BJ (cell line): ENCODE measurements around the gene CCR3. TPM values are rescaled to one million over a fixed set of nuclear protein-coding genes. Genes with fewer than 3 reads are reported as not detected.

ENCODE experiments used
- CTCF ChIA-PET: fragments of 350-600 bp; formaldehyde crosslinking; extraction: SDS; loops from one replicate; lab custom pipeline; 2021; ENCODE audit warnings: antibody characterized with exemption, inconsistent platforms; lab: Yijun Ruan, JAX
- POLR2A ChIA-PET: fragments of 300-600 bp; sonication (Branson Sonifier 250); formaldehyde crosslinking; extraction: SDS; loops from one replicate; lab custom pipeline; 2021; ENCODE audit warnings: antibody characterized with exemption; lab: Charles Lee
- DNase-seq: peaks from one replicate; pipeline ENCODE4 v3.0.0-alpha.2; 2011; ENCODE audit warnings: low read depth
- H3K27me3 ChIP-seq: 2 replicates; pipeline ENCODE4 v1.6.0; 2011; ENCODE audit warnings: low read length; ENCODE audit not compliant: control insufficient read depth, insufficient read depth
- H3K36me3 ChIP-seq: 2 replicates; pipeline ENCODE4 v1.5.1; 2011; ENCODE audit warnings: low read length; ENCODE audit not compliant: control insufficient read depth, insufficient read depth
- H3K4me3 ChIP-seq: 2 replicates; pipeline ENCODE4 v1.5.1; 2011; ENCODE audit warnings: low read depth, mild to moderate bottlenecking, control low read depth, low read length
- polyA plus RNA-seq: library from polyadenylated mRNA; depleted of rRNA; stranded (reverse); fragments of >200 nt; gene quantifications from 2 replicates; pipeline ENCODE4 v1.2.3, GENCODE V29; 2011
- TF ChIP-seq, protein P1 (sequence below): IDR thresholded peaks from 2 replicates; pipeline ENCODE4 v1.5.1; 2011; ENCODE audit warnings: low read depth, mild to moderate bottlenecking, control low read depth, inconsistent platforms, low read length, moderate library complexity; ENCODE audit not compliant: insufficient read depth

The CCR3 gene
- polyA plus RNA-seq, 1 experiment, result not detected

DNA sequence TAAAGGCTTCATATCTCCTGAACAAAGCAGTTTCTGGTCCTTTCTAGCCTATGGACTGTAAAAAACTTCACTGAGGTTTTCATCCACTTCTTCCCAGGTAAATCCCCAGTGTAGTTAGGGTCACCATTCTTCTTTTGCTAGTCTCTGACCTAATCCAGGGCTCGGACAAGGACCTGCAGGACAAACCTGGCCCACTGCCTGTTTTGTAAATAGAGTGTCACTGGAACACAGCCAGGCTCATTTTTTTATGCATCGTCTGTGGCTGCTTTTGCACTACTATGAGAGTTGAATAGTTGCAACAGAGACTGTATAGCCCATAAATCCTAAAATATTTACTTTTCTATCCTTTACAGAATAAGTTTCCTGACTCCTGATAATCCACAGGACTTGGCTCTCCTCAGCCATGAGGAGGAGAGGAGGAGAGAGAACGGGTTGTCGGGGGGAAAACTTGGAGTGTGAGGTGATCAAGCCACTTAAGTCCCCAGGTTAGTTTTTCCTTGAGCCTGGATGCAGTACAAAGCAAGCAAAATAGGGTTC lies 29.0 kb downstream of the CCR3 start:
- POLR2A ChIA-PET, result no interaction called here
- TF ChIP-seq, protein P1, sequence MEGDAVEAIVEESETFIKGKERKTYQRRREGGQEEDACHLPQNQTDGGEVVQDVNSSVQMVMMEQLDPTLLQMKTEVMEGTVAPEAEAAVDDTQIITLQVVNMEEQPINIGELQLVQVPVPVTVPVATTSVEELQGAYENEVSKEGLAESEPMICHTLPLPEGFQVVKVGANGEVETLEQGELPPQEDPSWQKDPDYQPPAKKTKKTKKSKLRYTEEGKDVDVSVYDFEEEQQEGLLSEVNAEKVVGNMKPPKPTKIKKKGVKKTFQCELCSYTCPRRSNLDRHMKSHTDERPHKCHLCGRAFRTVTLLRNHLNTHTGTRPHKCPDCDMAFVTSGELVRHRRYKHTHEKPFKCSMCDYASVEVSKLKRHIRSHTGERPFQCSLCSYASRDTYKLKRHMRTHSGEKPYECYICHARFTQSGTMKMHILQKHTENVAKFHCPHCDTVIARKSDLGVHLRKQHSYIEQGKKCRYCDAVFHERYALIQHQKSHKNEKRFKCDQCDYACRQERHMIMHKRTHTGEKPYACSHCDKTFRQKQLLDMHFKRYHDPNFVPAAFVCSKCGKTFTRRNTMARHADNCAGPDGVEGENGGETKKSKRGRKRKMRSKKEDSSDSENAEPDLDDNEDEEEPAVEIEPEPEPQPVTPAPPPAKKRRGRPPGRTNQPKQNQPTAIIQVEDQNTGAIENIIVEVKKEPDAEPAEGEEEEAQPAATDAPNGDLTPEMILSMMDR, result no peak

DNA sequence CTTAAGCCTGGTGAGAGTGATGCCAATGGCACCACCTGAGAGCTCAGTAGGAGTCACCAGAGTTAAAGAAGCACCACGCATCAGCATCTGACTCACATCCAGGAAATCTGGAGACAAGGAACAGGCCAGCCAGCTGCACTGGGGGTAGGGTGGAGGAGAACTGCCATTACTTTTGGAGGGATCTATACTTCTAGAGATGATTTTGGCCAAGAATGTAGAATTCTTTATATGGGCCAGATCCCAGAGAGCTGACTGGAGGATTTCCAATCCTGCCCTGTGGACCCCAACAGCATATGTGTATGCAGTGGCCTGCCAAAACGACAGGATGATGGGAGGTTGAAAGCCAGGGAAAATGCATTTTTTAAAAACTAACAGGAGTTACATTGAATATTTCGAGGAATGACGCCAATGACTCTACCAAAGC lies 29.8 kb downstream of the CCR3 start:
- no peak overlapping the region for H3K4me3 ChIP-seq
- H3K36me3 ChIP-seq, result no peaks in the 10 kb centered on the region
- CTCF ChIA-PET, result interaction anchor here (1.2 kb wide), 1 partner anchor 12 kb away, joined by 3 read pairs; no protein-coding TSS in a partner anchor
- TF ChIP-seq, protein P1, result no peak
- H3K27me3 ChIP-seq, result no peaks in the 10 kb centered on the region
- POLR2A ChIA-PET, result no interaction called here
- no peak for DNase-seq

More for the DNA sequence above, 29.0 kb downstream of the CCR3 start:
- Histone ChIP-seq H3K36me3 (no peaks in the 10 kb centered on the region), H3K27me3 (no peaks in the 10 kb centered on the region), H3K4me3 (no peak overlapping the region)
- DNase-seq, result no peak
- CTCF ChIA-PET, result no interaction called here

DNA sequence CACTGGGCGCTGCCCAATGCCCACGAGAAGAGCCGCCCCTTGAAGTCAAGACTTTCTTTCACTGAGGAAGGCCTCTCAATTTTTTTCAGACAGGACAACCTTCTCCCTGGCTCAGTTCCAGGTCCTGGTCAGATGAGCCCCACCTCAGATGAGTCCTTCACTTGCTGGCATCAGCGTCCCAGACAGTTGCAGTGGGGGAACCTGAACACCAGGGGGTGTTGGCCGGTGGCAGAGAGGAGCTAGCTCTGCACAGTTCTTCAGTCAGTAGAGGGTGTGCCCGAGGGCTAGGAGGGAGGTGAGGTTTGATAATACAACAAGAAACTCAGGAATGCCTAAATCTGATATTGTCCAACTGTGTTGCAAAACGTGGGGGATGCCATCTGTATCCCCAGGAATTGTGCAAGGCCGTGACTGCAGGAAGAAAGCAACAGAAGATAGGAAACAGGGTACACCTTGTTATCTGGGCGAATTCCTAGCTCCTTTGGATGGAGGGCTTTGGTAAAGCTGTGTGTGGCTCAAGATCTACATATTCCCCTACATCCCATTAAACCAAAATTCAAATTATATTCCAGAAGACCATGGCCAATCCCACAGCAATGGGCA lies 34.3 kb downstream of the CCR3 start:
- TF ChIP-seq, protein P1, result peak; percentile 50
- POLR2A ChIA-PET, result no interaction called here
- H3K4me3 ChIP-seq, result no peak overlapping the region
- no peaks in the 10 kb centered on the region for H3K36me3 ChIP-seq
- DNase-seq, result no peak
- CTCF ChIA-PET, result interaction anchor here (0.5 to 1.2 kb wide), 4 partner anchors 94 to 1457 kb away, joined by 3 to 5 read pairs (median 4); partner anchors contain the start of gene CCR5
- H3K27me3 ChIP-seq, result no peaks in the 10 kb centered on the region

DNA sequence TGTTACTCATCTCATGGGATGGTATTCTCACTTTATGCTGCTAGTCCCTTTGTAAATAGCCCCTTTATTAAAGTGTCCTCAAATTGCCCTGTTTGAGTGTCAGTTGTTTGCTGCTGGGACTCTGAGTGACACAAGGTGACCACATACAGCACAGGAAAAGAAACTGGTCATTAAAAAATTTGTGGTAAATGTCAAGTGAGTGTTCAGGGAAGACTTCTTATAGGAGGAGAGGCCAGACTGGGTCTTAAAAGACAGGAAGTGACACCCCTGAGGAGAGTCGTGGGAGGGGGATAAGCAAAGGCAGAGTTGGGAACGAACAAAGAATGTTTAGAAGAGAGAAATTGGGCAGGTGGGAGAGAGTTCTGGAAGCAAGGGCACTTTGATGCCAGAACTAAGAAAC lies 35.2 kb downstream of the CCR3 start:
- H3K27me3 ChIP-seq, result no peaks in the 10 kb centered on the region
- ChIA-PET POLR2A (no interaction called here), CTCF (no interaction called here)
- no peaks in the 10 kb centered on the region for H3K36me3 ChIP-seq
- no peak for DNase-seq
- H3K4me3 ChIP-seq, result no peak overlapping the region
- TF ChIP-seq, protein P1, result no peak

DNA sequence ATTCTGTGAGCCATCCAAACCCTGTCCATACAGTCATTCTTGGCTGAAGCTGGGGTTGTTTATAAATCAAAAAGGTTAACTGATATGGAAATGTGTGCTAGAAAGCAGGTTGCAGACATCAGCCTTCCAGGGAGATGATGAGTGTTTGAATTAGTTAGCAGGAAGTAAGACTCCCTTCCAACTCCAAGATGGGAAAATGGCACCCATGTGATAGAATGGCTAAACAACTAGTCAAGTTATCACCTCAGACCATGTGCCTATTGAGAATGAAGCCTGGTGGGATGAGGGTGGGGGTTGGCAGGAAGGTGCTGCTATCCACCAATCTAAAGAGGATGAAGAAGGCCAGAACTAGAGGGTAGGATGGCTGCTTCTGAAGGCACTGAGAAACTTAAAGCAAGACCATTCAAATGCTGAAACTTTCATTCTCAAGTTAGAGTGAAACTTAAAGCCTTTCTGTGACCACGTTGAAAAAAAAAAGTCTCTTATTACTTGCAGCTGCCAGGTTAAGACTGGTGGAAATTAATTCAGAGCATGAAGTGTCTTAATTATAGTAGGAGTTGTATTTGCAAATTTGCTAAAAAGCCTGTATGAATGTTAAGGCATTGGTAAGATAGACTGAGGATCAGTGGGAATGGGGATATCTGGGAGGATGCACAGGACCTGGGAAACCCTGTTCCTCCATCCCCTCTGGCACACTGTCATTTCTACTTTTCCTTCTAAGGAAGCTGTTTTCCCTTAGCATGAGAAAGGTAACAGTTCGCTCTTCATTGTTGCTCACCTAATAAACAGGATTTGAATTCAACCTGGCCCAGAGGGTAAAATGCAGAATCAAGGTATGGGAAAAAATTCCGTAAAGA lies 36.8 kb downstream of the CCR3 start:
- TF ChIP-seq, protein P1, result no peak

More for the DNA sequence above, 36.8 kb downstream of the CCR3 start:
- no peaks in the 10 kb centered on the region for H3K27me3 ChIP-seq
- no peaks in the 10 kb centered on the region for H3K36me3 ChIP-seq
- H3K4me3 ChIP-seq, result no peak overlapping the region
- POLR2A ChIA-PET, result no interaction called here
- CTCF ChIA-PET, result interaction anchor here (1.1 kb wide), 1 partner anchor 99 kb away, joined by 3 read pairs; no protein-coding TSS in a partner anchor
- DNase-seq, result no peak
